HEK293 (cell line): ENCODE data around the gene SLC10A7.

Source experiments
- CTCF ChIA-PET: fragments of 350-600 bp; formaldehyde crosslinking; extraction: SDS; loops from one replicate; lab custom pipeline; 2021; ENCODE audit warnings: antibody characterized with exemption; lab: Yijun Ruan, JAX
- POLR2A ChIA-PET: fragments of 300-600 bp; formaldehyde crosslinking; extraction: SDS; loops from one replicate; lab custom pipeline; 2020; ENCODE audit warnings: antibody characterized with exemption, inconsistent platforms; lab: Yijun Ruan, JAX
- H3K27ac ChIP-seq: fragments of 200-500 bp; sonication (Bioruptor generic); 2 replicates; pipeline ENCODE4 v1.5.1; 2014; ENCODE audit warnings: low read depth, low read length, control low read depth, inconsistent platforms; ENCODE audit errors: extremely low read depth
- H3K36me3 ChIP-seq, 2 experiments: fragments of 200-500 bp in 1 of 2; sonication (Bioruptor generic) in 1 of 2; 1 replicate in 1 of 2; 2 replicates in 1 of 2; pipeline ENCODE4 v1.5.1; 2014 to 2017; ENCODE audit warnings: inconsistent platforms in 2 of 2, low read length in 2 of 2; ENCODE audit not compliant: control insufficient read depth in 2 of 2, insufficient read depth in 1 of 2
- H3K4me1 ChIP-seq: fragments of 200-500 bp; sonication (Bioruptor generic); 2 replicates; pipeline ENCODE4 v1.5.1; 2014; ENCODE audit warnings: mild to moderate bottlenecking, low read length, inconsistent platforms; ENCODE audit not compliant: control insufficient read depth, insufficient read depth
- H3K4me3 ChIP-seq: 2 replicates; pipeline ENCODE4 v1.5.1; 2011; ENCODE audit warnings: low read depth, mild to moderate bottlenecking, control low read depth, low read length, moderate library complexity
- H3K9me3 ChIP-seq: fragments of 200-500 bp; sonication (Bioruptor generic); 2 replicates; pipeline ENCODE4 v1.5.1; 2014; ENCODE audit warnings: low read depth, low read length, inconsistent platforms; ENCODE audit not compliant: control insufficient read depth, insufficient read depth
- AEBP2 ChIP-seq: fragments of 450-650 bp; formaldehyde crosslinking; IDR thresholded peaks from 2 replicates; pipeline ENCODE4 v1.5.1; 2016; ENCODE audit warnings: missing biosample characterization, missing genetic modification characterization, borderline replicate concordance
- GLIS2 ChIP-seq: fragments of 450-650 bp; formaldehyde crosslinking; IDR thresholded peaks from 2 replicates; pipeline ENCODE4 v1.5.1; 2016; ENCODE audit warnings: missing biosample characterization, missing genetic modification characterization
- HOXC10 ChIP-seq: sonication (generic); formaldehyde crosslinking; IDR thresholded peaks from 2 replicates; pipeline ENCODE4 v1.8.1; 2023; ENCODE audit warnings: mild to moderate bottlenecking, missing genetic modification reagents
- KLF16 ChIP-seq: fragments of 450-650 bp; formaldehyde crosslinking; IDR thresholded peaks from 2 replicates; pipeline ENCODE4 v1.5.1; 2017; ENCODE audit warnings: missing biosample characterization, missing genetic modification characterization
- MYNN ChIP-seq: fragments of 450-650 bp; formaldehyde crosslinking; IDR thresholded peaks from 2 replicates; pipeline ENCODE4 v1.5.1; 2016; ENCODE audit warnings: missing biosample characterization, missing genetic modification characterization, borderline replicate concordance
- YY1 ChIP-seq: fragments of 450-650 bp; formaldehyde crosslinking; IDR thresholded peaks from 2 replicates; pipeline ENCODE4 v1.5.1; 2018; ENCODE audit warnings: missing biosample characterization, missing genetic modification characterization
- YY2 ChIP-seq: fragments of 450-650 bp; formaldehyde crosslinking; IDR thresholded peaks from 2 replicates; pipeline ENCODE4 v1.5.1; 2016; ENCODE audit warnings: missing biosample characterization, missing genetic modification characterization
- ZNF138 ChIP-seq: fragments of 450-650 bp; formaldehyde crosslinking; IDR thresholded peaks from 2 replicates; pipeline ENCODE4 v1.5.1; 2016; ENCODE audit warnings: missing biosample characterization, missing genetic modification characterization, borderline replicate concordance
- ZNF146 ChIP-seq: fragments of 450-650 bp; formaldehyde crosslinking; IDR thresholded peaks from 2 replicates; pipeline ENCODE4 v1.5.1; 2016; ENCODE audit warnings: missing biosample characterization, missing genetic modification characterization
- ZNF202 ChIP-seq: fragments of 450-650 bp; formaldehyde crosslinking; IDR thresholded peaks from 2 replicates; pipeline ENCODE4 v1.5.1; 2016; ENCODE audit warnings: missing biosample characterization, missing genetic modification characterization, borderline replicate concordance
- ZNF266 ChIP-seq: fragments of 450-650 bp; formaldehyde crosslinking; IDR thresholded peaks from 2 replicates; pipeline ENCODE4 v1.5.1; 2016; ENCODE audit warnings: missing biosample characterization, missing genetic modification characterization, low read depth
- ZNF341 ChIP-seq: fragments of 450-650 bp; formaldehyde crosslinking; IDR thresholded peaks from 2 replicates; pipeline ENCODE4; 2016; ENCODE audit warnings: low read depth, missing biosample characterization, missing genetic modification characterization
- ZNF350 ChIP-seq: fragments of 450-650 bp; formaldehyde crosslinking; IDR thresholded peaks from 2 replicates; pipeline ENCODE4 v1.5.0; 2017; ENCODE audit warnings: missing biosample characterization, mild to moderate bottlenecking, missing genetic modification characterization
- ZNF518A ChIP-seq: fragments of 450-650 bp; formaldehyde crosslinking; conservative IDR thresholded peaks from 2 replicates; pipeline ENCODE4 v1.5.1; 2016; ENCODE audit warnings: low read depth, missing biosample characterization, missing genetic modification characterization
- ZNF521 ChIP-seq: fragments of 450-650 bp; formaldehyde crosslinking; IDR thresholded peaks from 2 replicates; pipeline ENCODE4 v1.5.1; 2017; ENCODE audit warnings: missing biosample characterization, mild to moderate bottlenecking, missing genetic modification characterization
- ZNF549 ChIP-seq: fragments of 450-650 bp; IDR thresholded peaks from 2 replicates; pipeline ENCODE4 v1.5.1; 2018; ENCODE audit warnings: missing biosample characterization, missing genetic modification characterization, mild to moderate bottlenecking, inconsistent platforms, moderate library complexity
- ZNF626 ChIP-seq: fragments of 450-650 bp; sonication (Bioruptor Pico); formaldehyde crosslinking; IDR thresholded peaks from 2 replicates; pipeline ENCODE4 v1.5.1; 2018; ENCODE audit warnings: missing biosample characterization, missing genetic modification characterization, inconsistent platforms
- ZNF792 ChIP-seq: fragments of 450-650 bp; formaldehyde crosslinking; IDR thresholded peaks from 2 replicates; pipeline ENCODE4 v1.5.1; 2016; ENCODE audit warnings: missing biosample characterization, missing genetic modification characterization
- ZNF837 ChIP-seq: fragments of 450-650 bp; formaldehyde crosslinking; IDR thresholded peaks from 2 replicates; pipeline ENCODE4 v1.5.1; 2016; ENCODE audit warnings: missing biosample characterization, missing genetic modification characterization
- TF ChIP-seq, protein P1 (sequence below): fragments of 450-650 bp; formaldehyde crosslinking; IDR thresholded peaks from 2 replicates; pipeline ENCODE4 v1.5.1; 2017; ENCODE audit warnings: missing biosample characterization, missing genetic modification characterization
- TF ChIP-seq, protein P2 (sequence below): fragments of 450-650 bp; formaldehyde crosslinking; IDR thresholded peaks from 2 replicates; pipeline ENCODE4 v1.5.1; 2016; ENCODE audit warnings: missing biosample characterization, missing genetic modification characterization
- TF ChIP-seq, protein P3 (sequence below): fragments of 450-650 bp; formaldehyde crosslinking; IDR thresholded peaks from 2 replicates; pipeline ENCODE4 v1.5.1; 2017; ENCODE audit warnings: missing biosample characterization, missing genetic modification characterization

The SLC10A7 gene

DNA sequence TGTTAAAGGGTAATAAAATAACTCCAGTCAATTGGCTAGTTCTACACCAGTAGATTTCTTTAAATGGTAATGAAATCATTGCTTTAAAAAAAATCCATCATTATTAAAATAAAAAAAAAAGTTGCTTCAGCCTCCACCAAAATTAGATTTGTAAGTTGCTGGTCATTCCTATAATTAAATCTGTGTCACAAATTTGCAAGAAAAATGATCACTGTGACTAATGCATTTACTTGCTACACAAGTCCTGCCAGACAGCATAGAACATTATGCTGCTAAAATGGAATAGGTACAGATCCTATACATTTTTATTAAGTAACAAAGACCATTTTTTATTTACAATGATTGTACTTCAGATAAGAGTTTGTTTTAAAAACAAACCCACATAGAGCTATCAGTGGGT, 85.8 kb downstream of the SLC10A7 start:
- ChIA-PET CTCF (interaction anchor here (0.6 kb wide), 1 partner anchor 216 kb away, joined by 5 read pairs; no protein-coding TSS in a partner anchor), POLR2A (no interaction called here)
- no peak overlapping the region for H3K4me3 ChIP-seq
- 0 out of 2 replicates have a peak, but pooled peaks cover 3% of the 10 kb centered on the region for H3K4me1 ChIP-seq
- no peak overlapping the region for H3K27ac ChIP-seq
- no peaks in the 10 kb centered on the region for H3K36me3 ChIP-seq
- no peaks in the 10 kb centered on the region for H3K9me3 ChIP-seq
- TF ChIP-seq YY1 = no peak
- TF ChIP-seq ZNF202 (tag by site-specific recombination) = no peak
- TF ChIP-seq, protein P1, sequence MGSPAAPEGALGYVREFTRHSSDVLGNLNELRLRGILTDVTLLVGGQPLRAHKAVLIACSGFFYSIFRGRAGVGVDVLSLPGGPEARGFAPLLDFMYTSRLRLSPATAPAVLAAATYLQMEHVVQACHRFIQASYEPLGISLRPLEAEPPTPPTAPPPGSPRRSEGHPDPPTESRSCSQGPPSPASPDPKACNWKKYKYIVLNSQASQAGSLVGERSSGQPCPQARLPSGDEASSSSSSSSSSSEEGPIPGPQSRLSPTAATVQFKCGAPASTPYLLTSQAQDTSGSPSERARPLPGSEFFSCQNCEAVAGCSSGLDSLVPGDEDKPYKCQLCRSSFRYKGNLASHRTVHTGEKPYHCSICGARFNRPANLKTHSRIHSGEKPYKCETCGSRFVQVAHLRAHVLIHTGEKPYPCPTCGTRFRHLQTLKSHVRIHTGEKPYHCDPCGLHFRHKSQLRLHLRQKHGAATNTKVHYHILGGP (tag by site-specific recombination) = no peak
- no peak for TF ChIP-seq ZNF146 (tag by site-specific recombination)
- no peak for TF ChIP-seq ZNF350 (tag by site-specific recombination)
- TF ChIP-seq, protein P2, sequence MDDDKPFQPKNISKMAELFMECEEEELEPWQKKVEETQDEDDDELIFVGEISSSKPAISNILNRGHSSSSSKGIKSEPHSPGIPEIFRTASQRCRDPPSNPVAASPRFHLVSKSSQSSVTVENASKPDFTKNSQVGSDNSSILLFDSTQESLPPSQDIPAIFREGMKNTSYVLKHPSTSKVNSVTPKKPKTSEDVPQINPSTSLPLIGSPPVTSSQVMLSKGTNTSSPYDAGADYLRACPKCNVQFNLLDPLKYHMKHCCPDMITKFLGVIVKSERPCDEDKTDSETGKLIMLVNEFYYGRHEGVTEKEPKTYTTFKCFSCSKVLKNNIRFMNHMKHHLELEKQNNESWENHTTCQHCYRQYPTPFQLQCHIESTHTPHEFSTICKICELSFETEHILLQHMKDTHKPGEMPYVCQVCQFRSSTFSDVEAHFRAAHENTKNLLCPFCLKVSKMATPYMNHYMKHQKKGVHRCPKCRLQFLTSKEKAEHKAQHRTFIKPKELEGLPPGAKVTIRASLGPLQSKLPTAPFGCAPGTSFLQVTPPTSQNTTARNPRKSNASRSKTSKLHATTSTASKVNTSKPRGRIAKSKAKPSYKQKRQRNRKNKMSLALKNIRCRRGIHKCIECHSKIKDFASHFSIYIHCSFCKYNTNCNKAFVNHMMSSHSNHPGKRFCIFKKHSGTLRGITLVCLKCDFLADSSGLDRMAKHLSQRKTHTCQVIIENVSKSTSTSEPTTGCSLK (tag by site-specific recombination) = no peak
- TF ChIP-seq ZNF518A = no peak
- TF ChIP-seq HOXC10 (CRISPR knock-in tag) = no peak
- no peak for TF ChIP-seq KLF16
- no peak for TF ChIP-seq ZNF341 (tag by site-specific recombination)
- no peak for TF ChIP-seq ZNF549 (tag by site-specific recombination)
- TF ChIP-seq GLIS2 (tag by site-specific recombination) = no peak
- TF ChIP-seq ZNF266 (tag by site-specific recombination) = no peak
- no peak for TF ChIP-seq ZNF626 (tag by site-specific recombination)
- no peak for TF ChIP-seq ZNF792

- H3K36me3 ChIP-seq = no peaks in the 10 kb centered on the region
- TF ChIP-seq ZNF837 (tag by site-specific recombination) (no peak), YY1 (no peak), YY2 (tag by site-specific recombination) (no peak), ZNF266 (tag by site-specific recombination) (no peak), ZNF521 (no peak), AEBP2 (no peak), ZNF138 (tag by site-specific recombination) (no peak), MYNN (tag by site-specific recombination) (no peak)
- TF ChIP-seq, protein P3, sequence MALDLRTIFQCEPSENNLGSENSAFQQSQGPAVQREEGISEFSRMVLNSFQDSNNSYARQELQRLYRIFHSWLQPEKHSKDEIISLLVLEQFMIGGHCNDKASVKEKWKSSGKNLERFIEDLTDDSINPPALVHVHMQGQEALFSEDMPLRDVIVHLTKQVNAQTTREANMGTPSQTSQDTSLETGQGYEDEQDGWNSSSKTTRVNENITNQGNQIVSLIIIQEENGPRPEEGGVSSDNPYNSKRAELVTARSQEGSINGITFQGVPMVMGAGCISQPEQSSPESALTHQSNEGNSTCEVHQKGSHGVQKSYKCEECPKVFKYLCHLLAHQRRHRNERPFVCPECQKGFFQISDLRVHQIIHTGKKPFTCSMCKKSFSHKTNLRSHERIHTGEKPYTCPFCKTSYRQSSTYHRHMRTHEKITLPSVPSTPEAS (tag by site-specific recombination) = no peak
- no peak overlapping the region for H3K27ac ChIP-seq
- H3K4me3 ChIP-seq = no peak overlapping the region
- H3K9me3 ChIP-seq = no peaks in the 10 kb centered on the region
- ChIA-PET CTCF (no interaction called here), POLR2A (no interaction called here)
- H3K4me1 ChIP-seq = no peaks in the 10 kb centered on the region
Measured at GRCh38 chr4:146432065-146432464, 89.7 kb downstream of the SLC10A7 start.
